ENCODE measurements around the gene GET4. TPM values are rescaled to one million over a fixed set of nuclear protein-coding genes. Genes with fewer than 3 reads are reported as not detected.

GET4 gene
- polyA plus RNA-seq, 1 donor (not counting 4 experiments of a cell fraction or from before 2014, with no cell fraction given): 21.1 TPM

GRCh38 chr7:893686-894085 is 17.3 kb downstream of the GET4 start:
- Histone ChIP-seq H4K20me1 (ENCODE audit: control insufficient read depth, extremely low read depth, insufficient read depth, low read length) (peaks cover 2% of the 10 kb centered on the region), H3K9me1 (ENCODE audit: control insufficient read depth, extremely low read depth, insufficient read depth, low read length) (no peaks in the 10 kb centered on the region), H2AFZ (ENCODE audit: control insufficient read depth, low read length) (no peak overlapping the region), H3K36me3 (ENCODE audit: control insufficient read depth in 2 of 2, extremely low read depth in 1 of 2, insufficient read depth in 2 of 2, low read length in 2 of 2) (peaks cover 11 to 24% of the 10 kb centered on the region in 2 experiments), H3K27ac (ENCODE audit: control insufficient read depth, insufficient read depth, low read length) (no peak overlapping the region), H3K4me2 (ENCODE audit: control insufficient read depth, extremely low read depth, insufficient read depth, low read depth, low read length) (no peak overlapping the region), H3K9ac (ENCODE audit: control insufficient read depth, extremely low read depth, insufficient read depth, low read length) (no peak overlapping the region), H3K79me2 (ENCODE audit: control insufficient read depth, insufficient read depth, low read length) (peaks cover 7% of the 10 kb centered on the region), H3K27me3 (ENCODE audit: control insufficient read depth, extremely low read depth, insufficient read depth, low read length) (no peaks in the 10 kb centered on the region), H3K4me3 (ENCODE audit: control insufficient read depth in 2 of 3, extremely low read depth in 1 of 3, insufficient read depth in 2 of 3, low read depth in 1 of 3, low read length in 3 of 3) (no peak overlapping the region), H3K9me3 (ENCODE audit: control insufficient read depth, low read depth, low read length) (no peaks in the 10 kb centered on the region), H3K4me1 (ENCODE audit: control insufficient read depth, extremely low read depth, insufficient read depth, low read length) (no peaks in the 10 kb centered on the region)
- TF ChIP-seq EZH2 (IDR thresholded peaks at IDR 0.05; ENCODE audit: low read length) (no peak), CTCF (optimal IDR thresholded peaks at IDR 0.05 in 1 of 3, IDR thresholded peaks at IDR 0.05 in 1 of 3, conservative IDR thresholded peaks at IDR 0.05 in 1 of 3; ENCODE audit: extremely low read depth in 1 of 3, insufficient read depth in 2 of 3, low read length in 3 of 3) (no peak)
- dilution Hi-C loops (cut with MboI; ENCODE audit: extremely low pct_ligation_motif_present, low sequenced_read_pairs): no loop called here
- FAIRE-seq (no peak), DNase-seq (ENCODE audit: low read depth, low spot score) (no peak)

- Histone ChIP-seq H3K9me3 (ENCODE audit: control insufficient read depth, low read depth, low read length) (no peaks in the 10 kb centered on the region), H4K20me1 (ENCODE audit: control insufficient read depth, extremely low read depth, insufficient read depth, low read length) (peaks cover under 1% of the 10 kb centered on the region), H3K4me1 (ENCODE audit: control insufficient read depth, extremely low read depth, insufficient read depth, low read length) (no peaks in the 10 kb centered on the region), H3K9ac (ENCODE audit: control insufficient read depth, extremely low read depth, insufficient read depth, low read length) (no peak overlapping the region), H3K4me2 (ENCODE audit: control insufficient read depth, extremely low read depth, insufficient read depth, low read depth, low read length) (no peak overlapping the region), H3K36me3 (ENCODE audit: control insufficient read depth in 2 of 2, extremely low read depth in 1 of 2, insufficient read depth in 2 of 2, low read length in 2 of 2) (peaks cover 11 to 22% of the 10 kb centered on the region in 2 experiments), H3K27me3 (ENCODE audit: control insufficient read depth, extremely low read depth, insufficient read depth, low read length) (no peaks in the 10 kb centered on the region), H3K27ac (ENCODE audit: control insufficient read depth, insufficient read depth, low read length) (no peak overlapping the region), H2AFZ (ENCODE audit: control insufficient read depth, low read length) (no peak overlapping the region), H3K9me1 (ENCODE audit: control insufficient read depth, extremely low read depth, insufficient read depth, low read length) (no peaks in the 10 kb centered on the region), H3K79me2 (ENCODE audit: control insufficient read depth, insufficient read depth, low read length) (peaks cover under 1% of the 10 kb centered on the region), H3K4me3 (ENCODE audit: control insufficient read depth in 2 of 3, extremely low read depth in 1 of 3, insufficient read depth in 2 of 3, low read depth in 1 of 3, low read length in 3 of 3) (no peak overlapping the region)
- FAIRE-seq (no peak), DNase-seq (ENCODE audit: low read depth, low spot score) (no peak)
- TF ChIP-seq CTCF (optimal IDR thresholded peaks at IDR 0.05 in 1 of 3, IDR thresholded peaks at IDR 0.05 in 1 of 3, conservative IDR thresholded peaks at IDR 0.05 in 1 of 3; ENCODE audit: extremely low read depth in 1 of 3, insufficient read depth in 2 of 3, low read length in 3 of 3): no peak
- TF ChIP-seq EZH2 (IDR thresholded peaks at IDR 0.05; ENCODE audit: low read length): no peak
- dilution Hi-C loops (cut with MboI; ENCODE audit: extremely low pct_ligation_motif_present, low sequenced_read_pairs): no loop called here
These were observed 18.0 kb downstream of the GET4 start for GRCh38 chr7:894164-894867.
